CD14-positive monocyte (primary cell): ENCODE results near the gene DPP10. TPM values are rescaled to one million over a fixed set of nuclear protein-coding genes. Genes with fewer than 3 reads are reported as not detected.

Experiments
- DNase-seq, 3 donors: peaks; one replicate each; pipeline ENCODE4 v3.0.0-alpha.2; 2011 to 2022
- H2AFZ ChIP-seq: 2 replicates; pipeline ENCODE4 v1.6.0; 2012; ENCODE audit warnings: mild to moderate bottlenecking, low read depth, low read length, inconsistent platforms; ENCODE audit not compliant: insufficient read depth, poor library complexity, severe bottlenecking
- H3K27ac ChIP-seq, 2 donors: 1 replicate in 1 of 2; 2 replicates in 1 of 2; pipeline ENCODE4 v1.5.1; 2012 to 2013; ENCODE audit warnings: low read length in 2 of 2, control low read depth in 1 of 2, inconsistent platforms in 1 of 2, low read depth in 1 of 2, mild to moderate bottlenecking in 1 of 2
- H3K27me3 ChIP-seq, 2 donors: one replicate each; pipeline versions ENCODE4 v1.6.0 to v1.6.1; 2011 to 2013; ENCODE audit warnings: low read length in 2 of 2; ENCODE audit not compliant: control insufficient read depth in 2 of 2, insufficient read depth in 2 of 2
- H3K36me3 ChIP-seq, 2 donors: replicated peaks in 1 of 2; 1 replicate in 1 of 2; 2 replicates in 1 of 2; pipeline versions ENCODE4 v1.5.1 to v1.6.1; 2012 to 2013; ENCODE audit warnings: low read length in 2 of 2, control low read depth in 1 of 2, inconsistent platforms in 1 of 2, mild to moderate bottlenecking in 1 of 2; ENCODE audit not compliant: insufficient read depth in 2 of 2, control insufficient read depth in 1 of 2
- H3K4me1 ChIP-seq, 2 donors: 1 replicate in 1 of 2; 2 replicates in 1 of 2; pipeline versions ENCODE4 v1.5.1 to v1.6.1; 2012 to 2013; ENCODE audit warnings: low read length in 2 of 2, control low read depth in 1 of 2, inconsistent platforms in 1 of 2, mild to moderate bottlenecking in 1 of 2, moderate library complexity in 1 of 2; ENCODE audit not compliant: insufficient read depth in 2 of 2, control insufficient read depth in 1 of 2
- H3K4me2 ChIP-seq: replicated peaks from 2 replicates; pipeline ENCODE3; 2012; ENCODE audit warnings: low read length, moderate library complexity, mild to moderate bottlenecking; ENCODE audit not compliant: poor library complexity, severe bottlenecking; ENCODE audit errors: extremely low read depth
- H3K4me3 ChIP-seq, 3 experiments: fragments of 200-600 bp in 1 of 3; sonication (generic) in 1 of 3; replicated peaks in 1 of 3; 1 replicate in 2 of 3; 2 replicates in 1 of 3; pipeline ENCODE4 v1.5.1; 2011 to 2013; ENCODE audit warnings: low read length in 3 of 3, mild to moderate bottlenecking in 3 of 3, control low read depth in 2 of 3, low read depth in 2 of 3, inconsistent platforms in 1 of 3, moderate library complexity in 1 of 3
- H3K79me2 ChIP-seq: 2 replicates; pipeline ENCODE4 v1.6.0; 2012; ENCODE audit warnings: mild to moderate bottlenecking, control low read depth, inconsistent platforms, low read length, moderate library complexity; ENCODE audit not compliant: insufficient read depth
- H3K9ac ChIP-seq: 2 replicates; pipeline ENCODE4 v1.6.0; 2017; ENCODE audit warnings: low read length, mild to moderate bottlenecking; ENCODE audit not compliant: insufficient read depth, poor library complexity, severe bottlenecking
- H3K9me3 ChIP-seq, 2 donors: replicated peaks in 1 of 2; 1 replicate in 1 of 2; 2 replicates in 1 of 2; pipeline versions ENCODE4 v1.5.1 to v1.6.1; 2012 to 2013; ENCODE audit warnings: low read length in 2 of 2, control low read depth in 1 of 2; ENCODE audit not compliant: control insufficient read depth in 1 of 2, insufficient read depth in 1 of 2
- H4K20me1 ChIP-seq: 2 replicates; pipeline ENCODE4 v1.6.0; 2012; ENCODE audit warnings: mild to moderate bottlenecking, low read length, control low read depth, moderate library complexity; ENCODE audit not compliant: insufficient read depth
- H3K27ac Mint-ChIP-seq, 7 donors: one replicate each; pipeline ENCODE4 v1.8.0; 2020; ENCODE audit warnings: mild to moderate bottlenecking in 7 of 7, mixed read lengths in 7 of 7, moderate library complexity in 6 of 7, inconsistent platforms in 2 of 7
- H3K27me3 Mint-ChIP-seq, 3 donors: one replicate each; pipeline ENCODE4 v1.8.0; 2021 to 2022; ENCODE audit warnings: low read depth in 3 of 3, mild to moderate bottlenecking in 3 of 3, mixed read lengths in 3 of 3, moderate library complexity in 3 of 3, inconsistent platforms in 1 of 3
- H3K36me3 Mint-ChIP-seq, 2 donors: one replicate each; pipeline ENCODE4 v1.8.0; 2020; ENCODE audit warnings: mixed read lengths in 2 of 2, inconsistent platforms in 1 of 2, mild to moderate bottlenecking in 1 of 2
- H3K4me1 Mint-ChIP-seq: one replicate; pipeline ENCODE4 v1.8.0; 2020; ENCODE audit warnings: mild to moderate bottlenecking, mixed read lengths
- H3K4me3 Mint-ChIP-seq, 2 donors: one replicate each; pipeline ENCODE4 v1.8.0; 2020; ENCODE audit warnings: mild to moderate bottlenecking in 2 of 2, mixed read lengths in 2 of 2, moderate library complexity in 1 of 2
- H3K9me3 Mint-ChIP-seq, 7 donors: one replicate each; pipeline ENCODE4 v1.8.0; 2020 to 2022; ENCODE audit warnings: mixed read lengths in 7 of 7, mild to moderate bottlenecking in 6 of 7, moderate library complexity in 6 of 7, inconsistent platforms in 2 of 7
- WGBS: methylation state at CpG from one replicate; pipeline ENCODE4 v1.1.5; 2013; ENCODE audit warnings: missing lambda C conversion rate; ENCODE audit not compliant: insufficient coverage; 5-methylcytosine and 5-hydroxymethylcytosine counted together
- intact Hi-C, 2 donors: fragments of 100-400 bp; cut with micrococcal nuclease; formaldehyde crosslinking; loops; one replicate each; pipeline versions ENCODE4 v1.15.0 to v1.15.1; 2023
- polyA plus RNA-seq, 3 donors: library from polyadenylated mRNA; depleted of rRNA in 1 of 3; unstranded in 2 of 3; stranded (reverse) in 1 of 3; fragments of 300-500 nt in 2 of 3; fragments of >200 nt in 1 of 3; fragmentation: Illumina TruSeq in 2 of 3; gene quantifications; 1 replicate in 2 of 3; 2 replicates in 1 of 3; pipeline ENCODE4 v1.2.3, GENCODE V29; 2012 to 2021
- TF ChIP-seq, protein P1 (sequence below): fragments of 200-600 bp; IDR thresholded peaks from one replicate; pipeline ENCODE4 v1.8.0; 2022; ENCODE audit warnings: antibody characterized with exemption, mild to moderate bottlenecking

Gene DPP10
- polyA plus RNA-seq, 3 donors: not detected

DNA sequence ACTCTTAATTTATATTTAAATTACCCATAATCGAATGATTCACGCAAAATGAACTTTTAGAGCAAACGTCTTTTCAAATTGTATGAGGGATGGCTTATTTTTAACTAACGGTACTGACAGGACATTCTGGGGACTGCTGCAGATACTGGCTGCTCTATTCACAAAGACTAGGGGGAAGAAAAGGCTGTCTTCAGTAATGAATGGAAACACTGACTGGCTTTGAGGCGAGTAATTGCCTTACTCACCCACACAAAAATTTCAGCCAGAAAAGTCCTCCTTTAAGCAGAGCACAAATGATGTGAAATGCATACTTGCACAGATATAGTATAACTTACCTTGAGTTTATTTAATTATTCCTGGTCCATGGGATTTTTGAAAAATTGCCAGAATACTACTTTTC, 852.6 kb downstream of the DPP10 start:
- Histone ChIP-seq H3K4me1 (no peaks in the 10 kb centered on the region), H4K20me1 (no peaks in the 10 kb centered on the region), H3K79me2 (no peaks in the 10 kb centered on the region), H3K9ac (no peak overlapping the region), H3K36me3 (no peaks in the 10 kb centered on the region), H3K9me3 (no peaks in the 10 kb centered on the region), H3K27ac (no peak overlapping the region), H3K4me3 (no peak overlapping the region), H3K4me2 (no peak overlapping the region), H3K27me3 (no peaks in the 10 kb centered on the region), H2AFZ (no peak overlapping the region)
- H3K9me3 Mint-ChIP-seq: peaks cover 0 to 3% (median 0%) of the 10 kb centered on the region in 7 donors
- H3K27ac Mint-ChIP-seq: no peak overlapping the region
- no peak overlapping the region for H3K4me3 Mint-ChIP-seq
- no peaks in the 10 kb centered on the region for H3K27me3 Mint-ChIP-seq
- no peaks in the 10 kb centered on the region for H3K36me3 Mint-ChIP-seq
- TF ChIP-seq, protein P1, sequence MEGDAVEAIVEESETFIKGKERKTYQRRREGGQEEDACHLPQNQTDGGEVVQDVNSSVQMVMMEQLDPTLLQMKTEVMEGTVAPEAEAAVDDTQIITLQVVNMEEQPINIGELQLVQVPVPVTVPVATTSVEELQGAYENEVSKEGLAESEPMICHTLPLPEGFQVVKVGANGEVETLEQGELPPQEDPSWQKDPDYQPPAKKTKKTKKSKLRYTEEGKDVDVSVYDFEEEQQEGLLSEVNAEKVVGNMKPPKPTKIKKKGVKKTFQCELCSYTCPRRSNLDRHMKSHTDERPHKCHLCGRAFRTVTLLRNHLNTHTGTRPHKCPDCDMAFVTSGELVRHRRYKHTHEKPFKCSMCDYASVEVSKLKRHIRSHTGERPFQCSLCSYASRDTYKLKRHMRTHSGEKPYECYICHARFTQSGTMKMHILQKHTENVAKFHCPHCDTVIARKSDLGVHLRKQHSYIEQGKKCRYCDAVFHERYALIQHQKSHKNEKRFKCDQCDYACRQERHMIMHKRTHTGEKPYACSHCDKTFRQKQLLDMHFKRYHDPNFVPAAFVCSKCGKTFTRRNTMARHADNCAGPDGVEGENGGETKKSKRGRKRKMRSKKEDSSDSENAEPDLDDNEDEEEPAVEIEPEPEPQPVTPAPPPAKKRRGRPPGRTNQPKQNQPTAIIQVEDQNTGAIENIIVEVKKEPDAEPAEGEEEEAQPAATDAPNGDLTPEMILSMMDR: no peak
- no CpG with 5 or more reads among the region's 5 CpGs for WGBS
- H3K4me1 Mint-ChIP-seq: no peaks in the 10 kb centered on the region
- no peak for DNase-seq
- intact Hi-C loops: no loop called here

DNA sequence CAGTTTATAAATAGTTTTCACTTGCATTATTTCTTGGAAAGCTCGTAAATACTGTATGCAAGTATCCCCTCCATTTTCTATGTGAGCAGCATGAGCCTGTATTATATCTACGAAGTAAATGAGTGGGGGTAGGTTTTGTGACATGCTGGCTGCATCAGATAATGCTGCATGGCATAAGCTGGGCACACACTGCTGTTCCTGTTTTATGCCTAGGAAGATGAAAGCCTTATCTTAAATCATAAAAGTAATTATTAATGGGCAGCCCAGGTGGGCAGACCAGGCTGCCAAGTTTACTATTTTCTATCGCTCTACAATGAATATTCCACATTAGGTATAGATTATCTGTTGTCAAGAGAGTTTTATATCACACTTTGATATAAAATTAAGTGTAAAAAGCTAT, 854.6 kb downstream of the DPP10 start:
- Histone ChIP-seq H3K79me2 (no peaks in the 10 kb centered on the region), H3K4me1 (no peaks in the 10 kb centered on the region), H3K9me3 (peaks cover 0 to 3% of the 10 kb centered on the region in 2 donors), H3K4me2 (no peak overlapping the region), H3K27me3 (no peaks in the 10 kb centered on the region), H4K20me1 (no peaks in the 10 kb centered on the region), H2AFZ (no peak overlapping the region), H3K27ac (no peak overlapping the region), H3K4me3 (no peak overlapping the region), H3K36me3 (no peaks in the 10 kb centered on the region), H3K9ac (no peak overlapping the region)
- TF ChIP-seq, protein P1: no peak
- no peaks in the 10 kb centered on the region for H3K27me3 Mint-ChIP-seq
- intact Hi-C loops: no loop called here
- WGBS: no CpG with 5 or more reads among the region's 3 CpGs
- DNase-seq: no peak
- peaks cover 0 to 8% (median 3%) of the 10 kb centered on the region in 7 donors for H3K9me3 Mint-ChIP-seq
- no peak overlapping the region for H3K27ac Mint-ChIP-seq
- no peaks in the 10 kb centered on the region for H3K4me1 Mint-ChIP-seq
- no peaks in the 10 kb centered on the region for H3K36me3 Mint-ChIP-seq
- H3K4me3 Mint-ChIP-seq: no peak overlapping the region
